CD4-positive, alpha-beta T cell treated with Interleukin-1 beta for 1 hour (primary cell): ENCODE data around the gene MYCL.
"Not testable (repeated sequence)": the region's sequence is repeated elsewhere in the genome, so short reads cannot be mapped to it uniquely, and the experiment has no call there.

Experiments
- DNase-seq, 2 donors: peaks; one replicate each; pipeline ENCODE4 v3.0.0-alpha.2; 2020 to 2022

Gene MYCL

DNA sequence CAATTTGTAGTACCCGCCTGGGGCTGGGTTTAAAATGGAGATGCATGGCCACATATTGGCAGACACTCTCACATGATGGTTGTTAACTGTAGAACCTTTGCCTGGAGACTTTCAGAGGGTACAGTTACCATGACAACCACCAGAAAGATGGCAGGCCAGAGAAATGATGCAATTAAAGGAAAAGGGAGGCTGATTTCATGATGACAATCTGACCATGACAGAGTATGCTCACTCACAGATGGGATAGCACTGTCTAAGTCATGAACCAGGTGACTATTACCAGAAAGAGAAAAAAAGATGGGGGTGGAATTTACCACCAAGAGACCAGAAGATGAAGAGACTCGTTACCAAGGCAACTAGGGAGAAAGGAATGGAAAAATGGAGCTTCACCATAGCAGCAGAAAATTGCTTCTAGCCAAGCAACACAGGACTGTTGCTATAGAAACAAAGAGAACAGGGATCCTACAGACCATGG is 14.9 kb downstream of the MYCL start:
- DNase-seq: no peak

DNA sequence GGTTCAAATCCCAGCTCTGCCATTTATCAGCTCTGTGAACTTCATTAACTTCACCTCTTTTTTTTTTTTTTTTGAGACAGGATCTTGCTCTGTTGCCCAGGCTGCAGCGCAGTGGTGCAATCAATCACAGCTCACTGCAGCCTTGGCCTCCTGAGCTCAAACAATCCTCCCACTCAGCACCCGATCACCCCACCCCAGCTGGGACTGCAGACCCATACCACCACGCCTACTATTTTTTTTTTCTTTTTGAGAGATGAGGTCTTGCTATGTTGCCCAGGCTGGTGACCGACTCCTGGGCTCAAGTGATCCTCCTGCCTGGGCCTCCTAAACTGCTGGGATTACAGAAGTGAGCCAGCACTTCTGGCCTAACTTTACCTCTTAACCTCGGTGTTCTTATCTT is 16.2 kb downstream of the MYCL start:
- no peak for DNase-seq

DNA sequence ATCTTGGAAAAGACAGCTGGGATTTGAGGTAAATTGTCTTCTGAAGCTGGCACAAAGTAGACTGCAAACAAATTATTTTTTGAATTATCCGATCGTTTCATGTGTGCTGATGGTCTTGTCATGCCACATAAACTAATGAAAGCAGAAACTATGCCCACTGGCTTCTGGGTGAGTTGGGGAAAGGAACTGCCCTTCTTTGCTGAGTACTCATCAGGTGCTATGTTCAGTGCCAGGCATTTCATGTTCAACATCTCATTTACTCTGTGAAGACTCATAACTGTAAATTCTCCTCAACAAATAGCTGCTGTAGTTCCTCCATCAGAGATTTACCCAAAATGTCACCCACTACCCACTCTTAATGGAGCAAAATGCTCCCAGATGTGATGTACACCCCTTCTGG is 19.6 kb downstream of the MYCL start:
- no peak for DNase-seq

DNA sequence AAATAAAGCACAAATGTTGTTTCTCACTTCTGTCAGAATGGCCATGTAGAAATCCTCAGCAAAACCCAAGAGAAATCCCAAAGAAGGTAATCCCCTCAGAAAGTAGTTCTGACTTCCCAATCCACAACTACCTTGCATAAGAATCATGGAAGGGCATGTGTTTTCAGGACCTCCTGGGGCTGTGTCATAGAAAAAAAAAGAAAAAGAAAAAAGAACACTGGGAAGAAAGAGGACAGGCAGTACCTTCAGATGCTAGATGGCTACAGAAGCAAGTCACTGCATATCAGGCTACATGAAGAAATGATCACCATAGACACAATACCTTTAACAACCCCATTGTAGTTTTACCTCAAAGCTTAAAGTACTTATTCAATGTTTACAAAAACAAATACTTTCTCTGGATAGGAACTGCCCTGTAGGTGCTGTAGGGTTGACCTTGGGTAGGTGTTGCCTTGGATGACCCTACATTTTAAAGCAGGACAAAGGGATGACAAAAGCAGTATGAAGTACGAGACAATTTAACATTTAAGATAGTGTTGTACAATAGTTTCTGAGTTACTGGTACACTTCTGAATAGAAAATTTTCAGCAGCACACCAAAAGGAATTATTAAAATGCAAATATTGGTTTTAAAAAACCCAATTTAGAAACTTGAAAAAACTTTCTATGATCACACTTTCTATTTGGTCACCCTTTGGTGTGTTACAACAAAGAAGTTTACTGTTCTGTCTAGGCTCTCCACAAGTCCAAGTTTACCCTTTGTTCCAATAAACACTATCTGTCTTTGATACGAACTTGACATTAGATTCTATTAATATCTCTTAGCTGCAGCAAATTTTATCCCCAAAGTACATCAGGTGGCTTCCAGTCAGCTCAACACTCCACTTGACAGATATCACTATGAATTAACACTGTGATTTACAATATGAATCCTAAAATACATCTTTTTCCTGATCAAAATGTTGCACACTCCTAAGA is 23.4 kb downstream of the MYCL start:
- DNase-seq: no peak

DNA sequence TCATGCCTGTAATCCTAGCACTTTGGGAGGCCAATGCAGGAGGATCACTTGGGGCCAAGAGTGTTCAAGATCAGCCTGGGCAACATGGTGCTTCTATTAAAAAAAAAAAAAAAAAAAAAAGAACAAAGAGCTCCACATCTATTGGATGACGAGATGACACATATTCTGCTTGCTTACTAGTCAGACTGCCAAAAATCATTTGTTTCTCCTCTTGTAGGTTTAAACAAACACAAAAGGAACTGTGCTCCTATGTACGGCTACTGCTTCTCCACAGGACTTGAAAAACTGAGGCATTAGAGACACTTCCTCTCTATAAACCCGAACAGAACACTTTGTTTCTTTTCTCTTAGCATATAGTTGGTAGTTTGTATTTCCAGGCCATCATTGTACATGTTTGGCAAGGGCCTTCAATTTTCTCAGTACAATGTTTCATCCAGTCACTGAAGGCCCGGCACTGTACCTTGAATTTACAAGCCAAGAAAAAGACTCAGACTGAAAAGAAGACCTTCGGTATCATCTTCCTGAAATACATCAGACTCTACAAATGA is 24.4 kb downstream of the MYCL start:
- DNase-seq: no peak

DNA sequence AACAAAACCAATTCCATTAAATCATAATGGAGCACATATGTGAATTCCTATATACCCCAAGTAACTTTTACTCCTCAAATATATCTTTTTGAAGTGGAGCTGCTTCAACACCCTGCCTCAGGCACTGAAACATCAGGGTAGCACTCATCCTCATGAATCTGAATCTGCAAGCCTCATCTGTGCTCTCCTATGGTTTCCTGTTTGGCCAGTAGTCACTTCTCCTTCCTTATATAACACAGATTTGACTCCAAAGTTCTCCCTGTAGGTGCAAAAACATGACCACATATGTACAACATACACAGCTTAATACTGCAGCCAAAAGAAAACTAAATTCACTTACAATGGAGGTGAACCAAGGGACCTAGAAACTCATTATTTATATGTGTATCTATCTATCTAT is 25.6 kb downstream of the MYCL start:
- DNase-seq: no peak

DNA sequence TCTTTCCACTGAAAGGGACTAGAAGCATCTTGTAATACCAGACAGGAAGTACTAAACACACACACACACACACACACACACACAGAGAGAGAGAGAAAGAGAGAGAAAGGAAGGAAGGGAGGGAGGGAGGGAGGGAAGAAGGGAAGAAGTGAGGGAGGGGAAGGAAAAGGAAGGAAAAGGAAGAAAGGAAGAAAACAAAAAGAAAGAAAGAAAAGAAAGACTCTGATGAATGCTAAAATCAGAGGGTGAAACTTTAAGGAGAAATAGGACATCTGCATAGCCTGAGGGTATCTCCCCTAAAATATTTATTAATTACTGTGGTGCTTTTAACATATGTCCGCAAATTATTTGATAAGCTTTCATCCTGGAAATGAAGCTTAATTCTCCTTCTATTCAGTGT is 29.0 kb downstream of the MYCL start:
- DNase-seq: no peak

DNA sequence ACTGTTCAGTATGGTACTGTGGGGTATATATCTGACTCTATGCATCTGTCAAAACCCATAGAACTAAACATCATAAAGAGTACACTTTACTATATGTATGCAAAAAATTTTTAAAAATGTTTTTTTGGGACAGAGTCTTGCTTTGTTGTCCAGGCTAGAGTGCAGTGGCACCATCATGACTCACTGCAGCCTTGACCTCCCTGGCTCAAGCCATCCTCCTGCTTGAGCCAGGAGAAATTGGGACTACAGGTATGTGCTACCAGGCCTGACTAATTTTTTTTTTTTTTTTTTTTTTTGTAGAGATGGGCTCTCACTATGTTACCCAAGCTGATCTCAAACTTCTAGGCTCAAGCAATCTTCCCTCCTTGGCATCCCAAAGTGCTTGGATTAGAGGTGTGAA is 29.9 kb downstream of the MYCL start:
- DNase-seq: no peak

DNA sequence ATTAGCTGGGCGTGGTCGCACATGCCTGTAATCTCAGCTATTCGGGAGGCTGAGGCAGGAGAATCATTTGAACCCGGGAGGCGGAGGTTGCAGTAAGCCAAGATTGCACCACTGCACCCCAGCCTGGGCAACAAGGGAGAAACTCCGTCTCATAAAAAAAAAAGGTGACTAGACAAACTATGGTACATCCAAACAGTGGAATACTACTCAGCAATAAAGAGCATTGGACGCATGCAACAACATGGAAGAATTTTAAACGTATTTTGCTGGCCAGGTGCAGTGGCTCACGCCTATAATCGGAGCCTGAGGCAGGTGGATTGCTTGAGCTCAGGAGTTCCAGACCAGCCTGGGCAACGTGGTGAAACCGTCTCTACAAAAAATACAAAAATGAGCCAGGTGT is 30.7 kb downstream of the MYCL start:
- not testable (repeated sequence) for DNase-seq

DNA sequence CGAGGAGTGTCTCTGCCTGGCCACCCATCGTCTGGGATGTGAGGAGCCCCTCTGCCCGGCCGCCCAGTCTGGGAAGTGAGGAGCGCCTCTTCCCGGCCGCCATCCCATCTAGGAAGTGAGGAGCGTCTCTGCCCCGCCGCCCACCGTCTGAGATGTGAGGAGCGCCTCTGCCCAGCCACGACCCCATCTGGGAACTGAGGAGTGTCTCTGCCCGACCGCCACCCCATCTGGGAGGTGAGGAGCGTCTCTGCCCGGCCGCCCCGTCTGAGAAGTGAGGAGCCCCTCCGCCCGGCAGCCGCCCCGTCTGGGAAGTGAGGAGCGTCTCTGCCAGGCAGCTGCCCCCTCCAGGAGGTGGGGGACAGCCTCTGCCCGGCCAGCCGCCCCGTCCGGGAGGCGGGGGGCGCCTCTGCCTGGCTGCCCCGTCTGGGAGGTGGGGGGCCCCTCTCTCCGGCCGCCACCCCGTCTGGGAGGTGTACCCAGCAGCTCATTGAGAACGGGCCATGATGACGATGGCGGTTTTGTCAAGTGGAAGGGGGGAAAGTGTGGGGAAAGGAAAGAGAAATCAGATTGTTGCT is 32.1 kb downstream of the MYCL start:
- DNase-seq: not testable (repeated sequence)

DNA sequence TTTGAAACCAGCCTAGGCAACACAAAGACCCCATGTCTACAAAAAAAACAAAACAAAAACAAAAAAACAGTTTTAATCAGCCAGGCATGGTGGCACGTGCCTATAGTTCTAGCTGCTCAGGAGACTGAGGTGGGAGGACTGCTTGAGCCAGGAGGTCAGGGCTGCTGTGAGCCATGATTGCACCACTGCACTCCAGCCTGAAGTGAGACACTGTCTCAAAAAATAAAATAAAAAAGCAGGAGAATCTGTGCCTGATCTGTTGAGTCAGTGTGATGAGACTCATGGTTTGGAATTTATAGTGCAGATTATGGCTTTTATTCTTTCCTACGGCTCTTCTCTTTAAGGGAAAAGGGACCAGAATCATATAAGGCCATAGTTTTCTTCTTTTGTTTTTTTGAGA is 35.0 kb downstream of the MYCL start:
- no peak for DNase-seq

DNA sequence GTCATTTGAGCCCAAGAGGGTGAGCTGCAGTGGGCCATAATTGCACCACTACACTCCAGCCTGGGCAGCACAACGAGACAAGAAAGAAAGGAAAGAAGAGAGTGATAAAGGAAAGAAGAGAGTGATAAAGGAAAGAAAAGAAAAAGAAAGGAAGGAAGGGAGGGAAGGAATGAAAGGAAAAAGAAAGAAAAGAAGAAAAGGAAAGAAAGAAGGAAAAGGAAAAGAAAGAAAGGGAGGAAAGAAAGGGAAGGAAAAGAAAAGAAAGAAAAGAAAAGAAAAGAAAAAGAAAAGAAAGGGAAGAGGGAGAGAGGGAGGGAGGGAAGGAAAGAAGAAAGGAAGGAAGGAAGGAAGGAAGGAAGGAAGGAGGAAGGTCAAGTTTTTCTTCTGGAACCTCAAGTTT is 36.0 kb downstream of the MYCL start:
- DNase-seq: no peak

DNA sequence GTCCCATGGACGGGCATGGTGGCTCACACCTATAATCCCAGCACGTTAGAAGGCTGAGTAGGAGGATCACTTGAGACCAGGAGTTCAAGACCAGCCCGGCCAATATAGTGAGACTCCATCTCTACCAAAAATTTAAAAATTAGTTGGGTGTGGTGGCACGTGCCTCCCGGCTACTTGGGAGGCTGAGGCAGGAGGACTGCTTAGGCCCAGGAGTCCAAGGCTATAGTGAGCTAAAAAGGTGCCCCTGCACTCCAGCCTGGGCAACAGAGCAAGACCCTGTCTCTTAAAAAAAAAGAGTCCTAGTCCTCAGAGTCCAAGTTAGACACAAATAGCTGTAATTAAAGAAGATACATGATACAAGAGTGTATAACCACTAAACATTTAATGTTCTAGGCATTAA is 38.5 kb downstream of the MYCL start:
- no peak for DNase-seq

DNA sequence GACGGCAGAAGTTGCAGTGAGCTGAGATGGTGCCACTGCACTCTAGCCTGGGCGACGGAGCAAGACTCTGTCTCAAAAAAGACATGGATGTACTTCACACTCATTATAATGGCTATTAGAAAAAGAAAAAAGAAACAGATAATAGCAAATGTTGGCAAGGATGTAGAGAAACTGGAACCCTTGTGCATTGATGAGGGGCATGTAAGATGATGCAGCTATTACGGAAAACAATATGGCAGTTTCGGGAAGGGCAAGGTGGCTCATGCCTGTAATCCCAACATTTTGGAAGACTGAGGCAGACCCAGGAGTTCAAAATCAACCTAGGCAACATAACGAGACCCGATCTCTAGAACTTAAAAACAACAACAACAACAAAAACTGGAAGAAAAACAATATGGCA is 40.7 kb downstream of the MYCL start:
- no peak for DNase-seq

DNA sequence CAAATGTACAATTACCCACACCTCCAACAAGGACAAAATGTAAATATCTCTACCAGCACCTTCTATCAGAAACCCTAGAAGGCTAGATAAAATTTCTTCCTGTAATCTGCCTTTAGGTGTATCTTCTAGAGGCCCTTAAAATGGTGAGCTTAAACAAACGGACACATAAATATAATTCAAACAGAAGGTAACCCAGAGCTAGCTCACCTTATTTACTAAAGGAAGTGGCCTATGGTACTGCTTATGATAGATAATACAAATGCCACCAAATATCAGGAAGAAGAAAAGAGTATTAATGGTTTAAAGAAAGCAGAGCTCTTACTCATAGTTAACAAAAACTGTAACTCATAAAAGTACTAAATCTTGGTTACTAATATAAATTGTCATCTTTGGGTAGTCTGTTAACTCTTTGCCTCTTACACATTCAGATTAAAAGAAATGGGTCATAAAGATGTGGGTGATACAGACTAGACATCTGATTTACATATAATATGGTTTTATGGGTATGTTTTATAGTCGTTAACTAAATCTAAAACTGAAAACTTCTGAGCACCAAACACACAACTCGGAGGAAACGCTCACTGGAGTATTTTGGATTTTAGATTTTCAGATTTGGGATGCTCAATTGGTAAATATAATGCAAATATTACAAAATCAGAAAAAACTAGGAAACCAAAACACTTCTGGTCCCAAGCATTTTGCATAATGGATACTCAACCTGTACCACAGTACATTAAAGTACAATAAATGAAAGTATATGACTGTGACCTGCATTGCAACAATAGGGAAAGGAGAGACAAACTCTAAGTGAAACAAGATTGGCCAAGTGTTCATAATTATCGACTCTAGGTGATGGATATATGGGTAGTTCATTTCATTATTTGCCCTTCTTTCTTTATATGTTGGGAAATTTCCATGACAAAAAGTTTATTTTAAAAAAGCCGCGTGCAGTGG is 41.6 kb downstream of the MYCL start:
- DNase-seq: no peak

DNA sequence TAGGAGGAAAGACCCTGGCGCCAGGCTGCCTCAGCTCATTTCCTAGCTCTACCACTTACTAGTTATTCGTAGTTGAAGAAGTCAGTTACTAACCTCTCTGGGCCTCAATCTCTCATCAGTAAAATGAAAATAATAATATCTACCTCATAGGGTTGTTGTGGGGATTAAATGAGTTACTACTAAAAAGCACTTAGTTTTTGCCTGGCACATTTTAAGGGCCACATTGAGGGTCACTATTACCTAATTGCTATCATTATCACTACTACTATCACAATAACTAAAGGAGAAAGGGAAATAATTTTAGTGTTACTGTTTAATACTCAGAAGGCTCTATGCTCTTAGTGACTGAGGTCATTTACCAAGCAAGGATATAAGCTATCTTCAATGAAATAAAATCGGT is 43.4 kb downstream of the MYCL start:
- no peak for DNase-seq

DNA sequence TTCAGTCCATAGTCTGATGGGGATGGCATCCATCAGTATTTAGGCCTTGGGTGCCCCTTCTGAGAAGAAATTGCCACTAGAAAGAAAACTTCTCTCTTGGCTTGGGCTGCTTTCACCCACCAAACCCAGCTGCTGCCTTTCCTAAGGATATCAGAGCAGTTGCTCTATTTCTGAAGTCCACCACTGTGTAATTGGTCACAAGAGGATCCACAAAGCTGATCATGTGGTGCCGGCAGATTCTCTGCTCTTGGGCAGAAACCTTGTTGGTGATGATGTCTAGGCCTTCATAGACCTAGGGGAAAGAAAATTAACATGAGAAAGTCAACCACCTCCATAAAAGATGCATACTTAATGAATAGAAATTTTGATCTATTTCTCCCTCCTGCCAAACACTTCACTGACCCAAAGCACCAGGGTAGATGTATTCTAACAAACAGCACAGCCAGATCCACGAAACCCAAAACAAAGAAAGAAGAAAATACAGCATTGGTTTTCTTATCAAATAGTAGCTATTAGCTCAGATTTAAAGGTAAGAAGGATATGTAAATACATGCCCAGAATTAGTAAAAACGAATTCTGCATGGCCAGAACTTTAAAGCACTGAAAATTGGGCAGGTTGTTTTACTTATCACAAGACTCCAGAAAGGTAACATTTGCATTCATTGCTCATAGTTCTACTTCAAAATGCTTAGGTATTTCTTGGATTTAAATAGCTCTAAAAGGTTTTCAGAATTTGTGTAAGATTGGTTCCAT is 44.4 kb downstream of the MYCL start:
- DNase-seq: no peak

DNA sequence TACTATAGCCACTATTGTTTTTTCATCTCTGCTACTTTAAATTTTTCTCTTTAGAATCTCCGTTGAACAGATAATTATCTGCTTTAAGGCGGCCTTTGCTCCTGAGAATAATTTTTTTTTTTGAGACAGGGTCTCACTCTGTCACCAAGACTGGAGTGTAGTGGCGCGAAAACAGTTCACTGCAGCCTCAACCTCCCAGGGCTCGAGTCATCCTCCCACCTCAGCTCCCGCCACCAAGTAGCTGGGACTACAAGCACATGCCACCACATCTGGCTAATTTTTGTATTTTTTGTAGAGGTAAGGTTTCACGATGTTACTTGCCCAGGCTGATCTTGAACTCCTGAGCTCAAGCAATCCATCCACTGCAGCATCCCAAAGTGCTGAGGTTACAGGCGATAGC is 47.0 kb downstream of the MYCL start:
- no peak for DNase-seq

DNA sequence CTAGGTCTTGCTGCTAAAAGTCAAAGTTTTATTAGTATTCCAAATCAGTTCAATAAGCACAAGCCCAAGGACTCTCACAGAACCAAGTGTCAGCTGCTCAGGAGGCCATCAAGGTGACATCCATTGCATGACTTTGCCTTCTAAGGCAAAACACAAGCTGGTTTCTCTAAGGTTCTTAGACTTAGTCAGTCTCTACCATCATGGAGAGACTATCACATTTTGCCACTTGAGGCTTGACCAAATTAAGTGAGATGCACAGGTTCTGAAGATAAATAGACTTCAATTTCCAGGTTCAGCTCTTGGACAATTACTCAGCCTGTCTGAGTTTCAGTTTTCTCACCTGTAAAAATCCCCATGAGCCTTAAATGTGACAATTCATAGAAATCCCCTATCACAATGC is 47.4 kb downstream of the MYCL start:
- DNase-seq: no peak

DNA sequence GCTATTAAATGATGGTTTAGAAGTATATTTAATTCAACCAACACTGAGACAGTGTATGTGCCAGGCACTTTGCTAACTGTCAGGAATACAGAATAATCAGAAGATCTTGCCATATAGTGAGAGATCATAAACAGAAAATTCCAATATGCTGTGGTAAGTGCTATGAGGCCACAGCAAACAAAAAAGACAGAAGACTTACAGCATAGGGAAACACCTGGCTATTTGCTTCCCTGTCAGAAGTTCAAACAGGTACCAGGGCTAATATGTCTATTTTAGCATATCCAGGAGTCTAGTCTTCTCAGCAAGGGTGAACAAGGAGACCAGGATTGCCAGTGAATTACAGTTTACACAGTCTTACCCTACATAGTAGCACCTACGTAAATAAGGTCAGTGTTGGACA is 48.8 kb downstream of the MYCL start:
- DNase-seq: no peak

DNA sequence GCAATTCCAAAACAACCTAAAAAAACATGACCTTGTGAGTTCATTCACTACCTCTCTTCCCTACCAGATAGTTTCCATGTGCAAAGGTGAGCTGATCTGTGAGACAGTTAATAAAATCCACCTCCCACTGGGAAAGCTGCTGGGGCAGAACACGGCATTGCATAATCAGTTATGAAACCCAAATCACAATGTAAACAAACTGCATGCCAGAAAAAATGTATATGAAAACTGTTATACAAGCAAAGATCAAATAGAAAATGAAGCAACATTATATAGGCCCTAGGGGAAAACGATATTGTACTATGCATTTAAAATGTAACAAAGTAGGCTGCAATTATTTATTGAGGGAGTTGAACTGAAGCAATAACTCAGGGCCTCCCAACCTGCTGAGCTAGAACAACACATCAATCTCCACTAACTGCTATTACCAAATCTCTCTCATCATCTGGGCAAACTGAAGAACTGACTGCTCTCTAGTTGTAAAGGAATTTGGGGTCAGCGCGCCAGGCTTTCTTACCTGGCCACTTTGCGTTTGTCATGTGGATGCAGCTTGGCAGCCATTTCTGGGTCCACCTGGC is 49.4 kb downstream of the MYCL start:
- DNase-seq: no peak
